SK-N-SH (cell line): ENCODE data around the gene OPRM1. TPM values are rescaled to one million over a fixed set of nuclear protein-coding genes. Genes with fewer than 3 reads are reported as not detected.

Experiments used
- CTCF ChIA-PET: fragments of 300-600, 350-600 bp; formaldehyde crosslinking; extraction: SDS; loops from one replicate; lab custom pipeline; 2021; lab: Yijun Ruan, JAX
- POLR2A ChIA-PET: fragments of 350-600 bp; sonication (Branson Sonifier 250); formaldehyde crosslinking; extraction: SDS; loops from one replicate; lab custom pipeline; 2020; ENCODE audit warnings: antibody characterized with exemption, inconsistent platforms; lab: Yijun Ruan, JAX
- DNase-seq: peaks from one replicate; pipeline ENCODE4 v3.0.0; 2012
- H2AFZ ChIP-seq: fragments of 200-600 bp; sonication (generic); 2 replicates; pipeline ENCODE4 v1.8.1; 2016; ENCODE audit warnings: antibody characterized with exemption, mild to moderate bottlenecking, low read depth
- H3F3A ChIP-seq: fragments of 200-600 bp; sonication (generic); replicated peaks from 2 replicates; pipeline ENCODE3; 2016; ENCODE audit warnings: antibody characterized with exemption, mild to moderate bottlenecking; ENCODE audit not compliant: insufficient read depth
- H3K27ac ChIP-seq, 2 experiments: fragments of 200-500 bp in 1 of 2; fragments of 200-600 bp in 1 of 2; sonication (Bioruptor generic) in 1 of 2; sonication (generic), shearing (Covaris generic) in 1 of 2; 2 replicates each; pipeline versions ENCODE4 v1.5.1 to v1.6.1; 2014 to 2016; ENCODE audit warnings: low read depth in 2 of 2, inconsistent platforms in 1 of 2, low read length in 1 of 2, mild to moderate bottlenecking in 1 of 2, mixed read lengths in 1 of 2
- H3K27me3 ChIP-seq: fragments of 200-600 bp; sonication (generic), shearing (Covaris generic); 2 replicates; pipeline ENCODE4 v1.6.1; 2016; ENCODE audit warnings: mixed run types; ENCODE audit not compliant: insufficient read depth
- H3K36me3 ChIP-seq, 2 experiments: fragments of 200-500 bp in 1 of 2; fragments of 200-600 bp in 1 of 2; sonication (Bioruptor generic) in 1 of 2; sonication (generic) in 1 of 2; replicated peaks in 1 of 2; 2 replicates each; pipeline versions ENCODE3 to v1.5.1; 2014 to 2016; ENCODE audit warnings: low read length in 1 of 2, mild to moderate bottlenecking in 1 of 2; ENCODE audit not compliant: insufficient read depth in 2 of 2, control insufficient read depth in 1 of 2
- H3K4me1 ChIP-seq, 2 experiments: fragments of 200-500 bp in 1 of 2; fragments of 200-600 bp in 1 of 2; sonication (Bioruptor generic) in 1 of 2; sonication (generic), shearing (Covaris generic) in 1 of 2; 2 replicates each; pipeline versions ENCODE4 v1.5.1 to v1.6.1; 2014 to 2016; ENCODE audit warnings: low read depth in 1 of 2, low read length in 1 of 2, mixed run types in 1 of 2; ENCODE audit not compliant: insufficient read depth in 2 of 2, control insufficient read depth in 1 of 2
- H3K4me2 ChIP-seq: fragments of 200-600 bp; sonication (generic), shearing (Covaris generic); 2 replicates; pipeline ENCODE4 v1.6.1; 2017; ENCODE audit warnings: mixed run types
- H3K4me3 ChIP-seq, 2 experiments: fragments of 200-500 bp in 1 of 2; fragments of 200-600 bp in 1 of 2; sonication (Bioruptor generic) in 1 of 2; sonication (generic), shearing (Covaris generic) in 1 of 2; 2 replicates each; pipeline versions ENCODE4 v1.5.1 to v1.8.1; 2014 to 2016; ENCODE audit warnings: low read depth in 2 of 2, inconsistent platforms in 1 of 2, low read length in 1 of 2, mild to moderate bottlenecking in 1 of 2, mixed read lengths in 1 of 2, moderate library complexity in 1 of 2
- H3K79me2 ChIP-seq: fragments of 200-600 bp; sonication (generic); 2 replicates; pipeline ENCODE4 v1.8.1; 2017; ENCODE audit warnings: mild to moderate bottlenecking; ENCODE audit not compliant: insufficient read depth
- H3K9ac ChIP-seq: fragments of 200-600 bp; sonication (generic); 2 replicates; pipeline ENCODE4 v1.6.1; 2017; ENCODE audit warnings: mixed run types
- H3K9me2 ChIP-seq: fragments of 200-600 bp; sonication (generic); 2 replicates; pipeline ENCODE4 v1.6.1; 2017; ENCODE audit warnings: mixed run types
- H3K9me3 ChIP-seq: fragments of 200-600 bp; sonication (generic); 2 replicates; pipeline ENCODE4 v1.6.1; 2017; ENCODE audit warnings: mixed run types, mild to moderate bottlenecking, moderate library complexity
- H4K20me1 ChIP-seq: fragments of 200-600 bp; sonication (generic); 2 replicates; pipeline ENCODE4 v1.6.1; 2017; ENCODE audit warnings: mild to moderate bottlenecking, mixed run types; ENCODE audit not compliant: insufficient read depth
- EZH2phosphoT487 ChIP-seq: fragments of 200-600 bp; sonication (generic); IDR thresholded peaks from 2 replicates; pipeline ENCODE4 v1.6.1; 2017; ENCODE audit warnings: low read depth, mixed run types, mild to moderate bottlenecking, antibody characterized with exemption, moderate library complexity, borderline replicate concordance
- JUND ChIP-seq: IDR thresholded peaks from 2 replicates; pipeline ENCODE4 v1.4.0; 2012
- MEF2A ChIP-seq: IDR thresholded peaks from 2 replicates; pipeline ENCODE4 v1.4.0; 2012; ENCODE audit warnings: low read depth, borderline replicate concordance
- NFIC ChIP-seq: IDR thresholded peaks from 2 replicates; pipeline ENCODE4 v1.4.0; 2012; ENCODE audit warnings: borderline replicate concordance
- SMC3 ChIP-seq: IDR thresholded peaks from 2 replicates; pipeline ENCODE4 v1.6.1; 2012; ENCODE audit warnings: low read depth, low read length, improper control_type of control experiment
- TAF1 ChIP-seq: IDR thresholded peaks from 2 replicates; pipeline ENCODE4 v1.6.1; 2012; ENCODE audit warnings: low read depth, mild to moderate bottlenecking, low read length, moderate library complexity, borderline replicate concordance
- WGBS: methylation state at CpG from one replicate; pipeline ENCODE4 v1.1.6; 2017; ENCODE audit warnings: low lambda C conversion rate; 5-methylcytosine and 5-hydroxymethylcytosine counted together
- polyA plus RNA-seq, 3 experiments: library from polyadenylated mRNA; depleted of rRNA; stranded (reverse); fragments of >200 nt; gene quantifications; 2 replicates each; pipeline ENCODE4 v1.2.3, GENCODE V29; 2012
- TF ChIP-seq, protein P1 (sequence below): IDR thresholded peaks from 2 replicates; pipeline ENCODE4 v1.4.0; 2012; ENCODE audit warnings: low read depth, borderline replicate concordance
- TF ChIP-seq, protein P2 (sequence below): IDR thresholded peaks from 2 replicates; pipeline ENCODE4; 2012
- TF ChIP-seq, protein P3 (sequence below): fragments of 200-600 bp; sonication (generic); IDR thresholded peaks from 2 replicates; pipeline ENCODE4 v1.6.1; 2017; ENCODE audit warnings: antibody characterized with exemption, mild to moderate bottlenecking, moderate library complexity
- TF ChIP-seq, protein P4 (sequence below): IDR thresholded peaks from 2 replicates; pipeline ENCODE4 v1.4.0; 2012; ENCODE audit warnings: low read depth, borderline replicate concordance

The OPRM1 gene
- polyA plus RNA-seq, 1 of the 3 experiments (the other 2 are of a cell fraction), result 0.15 TPM

DNA sequence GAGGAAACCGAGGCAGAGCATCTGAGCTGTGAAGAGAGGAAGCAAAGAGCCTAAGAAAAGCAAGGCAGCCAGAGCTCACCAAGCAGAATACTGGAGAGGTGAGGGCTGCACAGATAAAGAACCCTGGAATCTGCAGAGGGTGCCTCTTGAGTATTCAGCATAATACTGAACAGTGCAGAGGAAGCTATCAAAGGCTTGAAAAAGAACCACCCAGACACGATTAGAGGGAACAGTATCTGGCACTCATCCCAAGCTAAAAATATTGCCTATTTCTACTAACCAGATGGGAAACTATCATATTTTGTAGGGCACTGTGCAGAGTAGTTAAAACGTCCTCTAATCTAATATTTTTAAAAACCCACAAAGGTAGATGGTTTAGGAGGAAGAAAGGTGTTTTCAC, 41.8 kb upstream of the OPRM1 start (continued):
- TF ChIP-seq, protein P1, sequence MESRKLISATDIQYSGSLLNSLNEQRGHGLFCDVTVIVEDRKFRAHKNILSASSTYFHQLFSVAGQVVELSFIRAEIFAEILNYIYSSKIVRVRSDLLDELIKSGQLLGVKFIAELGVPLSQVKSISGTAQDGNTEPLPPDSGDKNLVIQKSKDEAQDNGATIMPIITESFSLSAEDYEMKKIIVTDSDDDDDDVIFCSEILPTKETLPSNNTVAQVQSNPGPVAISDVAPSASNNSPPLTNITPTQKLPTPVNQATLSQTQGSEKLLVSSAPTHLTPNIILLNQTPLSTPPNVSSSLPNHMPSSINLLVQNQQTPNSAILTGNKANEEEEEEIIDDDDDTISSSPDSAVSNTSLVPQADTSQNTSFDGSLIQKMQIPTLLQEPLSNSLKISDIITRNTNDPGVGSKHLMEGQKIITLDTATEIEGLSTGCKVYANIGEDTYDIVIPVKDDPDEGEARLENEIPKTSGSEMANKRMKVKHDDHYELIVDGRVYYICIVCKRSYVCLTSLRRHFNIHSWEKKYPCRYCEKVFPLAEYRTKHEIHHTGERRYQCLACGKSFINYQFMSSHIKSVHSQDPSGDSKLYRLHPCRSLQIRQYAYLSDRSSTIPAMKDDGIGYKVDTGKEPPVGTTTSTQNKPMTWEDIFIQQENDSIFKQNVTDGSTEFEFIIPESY, result no peak
- TF ChIP-seq, protein P2, sequence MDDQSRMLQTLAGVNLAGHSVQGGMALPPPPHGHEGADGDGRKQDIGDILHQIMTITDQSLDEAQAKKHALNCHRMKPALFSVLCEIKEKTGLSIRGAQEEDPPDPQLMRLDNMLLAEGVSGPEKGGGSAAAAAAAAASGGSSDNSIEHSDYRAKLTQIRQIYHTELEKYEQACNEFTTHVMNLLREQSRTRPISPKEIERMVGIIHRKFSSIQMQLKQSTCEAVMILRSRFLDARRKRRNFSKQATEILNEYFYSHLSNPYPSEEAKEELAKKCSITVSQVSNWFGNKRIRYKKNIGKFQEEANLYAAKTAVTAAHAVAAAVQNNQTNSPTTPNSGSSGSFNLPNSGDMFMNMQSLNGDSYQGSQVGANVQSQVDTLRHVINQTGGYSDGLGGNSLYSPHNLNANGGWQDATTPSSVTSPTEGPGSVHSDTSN, result no peak
- no peak for TF ChIP-seq SMC3
- no peak for TF ChIP-seq EZH2phosphoT487
- TF ChIP-seq, protein P3, sequence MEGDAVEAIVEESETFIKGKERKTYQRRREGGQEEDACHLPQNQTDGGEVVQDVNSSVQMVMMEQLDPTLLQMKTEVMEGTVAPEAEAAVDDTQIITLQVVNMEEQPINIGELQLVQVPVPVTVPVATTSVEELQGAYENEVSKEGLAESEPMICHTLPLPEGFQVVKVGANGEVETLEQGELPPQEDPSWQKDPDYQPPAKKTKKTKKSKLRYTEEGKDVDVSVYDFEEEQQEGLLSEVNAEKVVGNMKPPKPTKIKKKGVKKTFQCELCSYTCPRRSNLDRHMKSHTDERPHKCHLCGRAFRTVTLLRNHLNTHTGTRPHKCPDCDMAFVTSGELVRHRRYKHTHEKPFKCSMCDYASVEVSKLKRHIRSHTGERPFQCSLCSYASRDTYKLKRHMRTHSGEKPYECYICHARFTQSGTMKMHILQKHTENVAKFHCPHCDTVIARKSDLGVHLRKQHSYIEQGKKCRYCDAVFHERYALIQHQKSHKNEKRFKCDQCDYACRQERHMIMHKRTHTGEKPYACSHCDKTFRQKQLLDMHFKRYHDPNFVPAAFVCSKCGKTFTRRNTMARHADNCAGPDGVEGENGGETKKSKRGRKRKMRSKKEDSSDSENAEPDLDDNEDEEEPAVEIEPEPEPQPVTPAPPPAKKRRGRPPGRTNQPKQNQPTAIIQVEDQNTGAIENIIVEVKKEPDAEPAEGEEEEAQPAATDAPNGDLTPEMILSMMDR, result no peak
- no peak for TF ChIP-seq JUND
- TF ChIP-seq NFIC, result no peak

DNA sequence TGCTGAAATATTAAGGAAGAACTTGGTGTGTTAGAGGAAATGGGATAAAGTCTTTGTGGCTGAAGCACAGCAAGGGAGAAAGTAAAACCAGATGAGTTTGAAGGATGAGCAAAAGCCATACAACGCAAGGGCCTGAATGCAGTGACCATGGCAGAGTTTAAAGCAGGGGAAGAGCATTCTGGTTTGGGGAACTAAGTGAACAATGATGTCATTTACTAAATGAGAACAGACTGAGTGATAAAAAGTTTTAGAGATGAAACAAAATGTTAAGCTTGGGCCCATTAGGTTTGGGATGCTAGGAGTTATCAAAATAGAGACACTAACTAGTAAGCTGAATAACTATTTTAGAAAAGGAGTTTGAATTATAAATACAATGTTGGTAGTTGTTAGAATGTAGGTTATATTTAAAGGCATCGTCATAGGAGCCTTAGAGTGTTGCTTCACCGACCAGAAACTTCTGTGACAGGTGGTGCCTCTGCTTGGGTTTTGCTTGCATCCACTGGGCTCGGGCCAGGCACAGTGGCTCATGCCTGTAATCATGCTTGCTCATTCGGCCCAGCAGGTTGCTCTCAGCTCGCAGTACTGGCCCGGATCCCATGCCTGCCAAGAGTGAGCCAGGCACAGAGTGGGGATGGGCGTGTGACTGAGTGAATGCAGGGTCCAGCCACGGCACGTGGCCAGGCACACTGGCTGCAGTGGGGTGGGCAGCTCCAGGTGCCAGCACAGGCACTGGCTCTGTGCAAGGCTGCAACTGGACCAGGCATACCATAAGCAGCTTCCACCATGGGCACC, 37.4 kb upstream of the OPRM1 start:
- 45% methylated on average over 10 of the region's 10 CpGs for WGBS
- Histone ChIP-seq H3K27me3 (no peaks in the 10 kb centered on the region), H3K36me3 (no peaks in the 10 kb centered on the region), H3K79me2 (no peaks in the 10 kb centered on the region), H3K4me3 (no peak overlapping the region), H3K9me3 (no peaks in the 10 kb centered on the region), H4K20me1 (no peaks in the 10 kb centered on the region), H3K9me2 (no peaks in the 10 kb centered on the region), H3K4me1 (no peaks in the 10 kb centered on the region), H3K4me2 (no peak overlapping the region), H3K9ac (no peak overlapping the region), H3K27ac (no peak overlapping the region), H2AFZ (no peak overlapping the region), H3F3A (no peaks in the 10 kb centered on the region)
- POLR2A ChIA-PET, result no interaction called here
- DNase-seq, result no peak
- TF ChIP-seq TAF1, result no peak
- TF ChIP-seq MEF2A, result no peak
- TF ChIP-seq, protein P4, sequence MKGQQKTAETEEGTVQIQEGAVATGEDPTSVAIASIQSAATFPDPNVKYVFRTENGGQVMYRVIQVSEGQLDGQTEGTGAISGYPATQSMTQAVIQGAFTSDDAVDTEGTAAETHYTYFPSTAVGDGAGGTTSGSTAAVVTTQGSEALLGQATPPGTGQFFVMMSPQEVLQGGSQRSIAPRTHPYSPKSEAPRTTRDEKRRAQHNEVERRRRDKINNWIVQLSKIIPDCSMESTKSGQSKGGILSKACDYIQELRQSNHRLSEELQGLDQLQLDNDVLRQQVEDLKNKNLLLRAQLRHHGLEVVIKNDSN, result no peak
- CTCF ChIA-PET, result interaction anchor here (1.0 kb wide), 1 partner anchor 9 kb away, joined by 3 read pairs; no protein-coding TSS in a partner anchor
